MM.1S (cell line): ENCODE measurements around the gene EHMT2.

Source experiments
- DNase-seq: peaks from one replicate; pipeline ENCODE4 v3.0.0-alpha.2; 2015
- H2AFZ ChIP-seq: fragments of 300-600 bp; sonication (generic); 2 replicates; pipeline ENCODE4 v1.6.0; 2016; ENCODE audit warnings: antibody characterized with exemption, low read length
- H3F3A ChIP-seq: fragments of 300-600 bp; sonication (generic); 2 replicates; pipeline ENCODE4 v1.6.1; 2016; ENCODE audit warnings: mild to moderate bottlenecking, antibody characterized with exemption, low read length, moderate library complexity, mixed read lengths; ENCODE audit not compliant: insufficient read depth
- H3K27ac ChIP-seq: fragments of 300-600 bp; sonication (generic); 2 replicates; pipeline ENCODE4 v1.5.1; 2016; ENCODE audit warnings: mild to moderate bottlenecking, low read length
- H3K27me3 ChIP-seq: fragments of 300-600 bp; sonication (generic); replicated peaks from 2 replicates; pipeline ENCODE4 v1.6.0; 2016; ENCODE audit warnings: low read length; ENCODE audit not compliant: insufficient read depth
- H3K36me3 ChIP-seq: fragments of 300-600 bp; sonication (generic); replicated peaks from 2 replicates; pipeline ENCODE4 v1.6.1; 2016; ENCODE audit warnings: mild to moderate bottlenecking, low read length, mixed read lengths; ENCODE audit not compliant: insufficient read depth
- H3K4me1 ChIP-seq: fragments of 300-600 bp; sonication (generic); 2 replicates; pipeline ENCODE4 v1.6.1; 2016; ENCODE audit warnings: low read length, mixed read lengths
- H3K4me2 ChIP-seq: fragments of 300-600 bp; sonication (generic); 2 replicates; pipeline ENCODE4 v1.6.0; 2016; ENCODE audit warnings: low read depth, low read length
- H3K4me3 ChIP-seq: fragments of 300-600 bp; sonication (generic); 2 replicates; pipeline ENCODE4 v1.5.1; 2016; ENCODE audit warnings: low read length, mixed read lengths
- H3K79me2 ChIP-seq: fragments of 300-600 bp; sonication (generic); 2 replicates; pipeline ENCODE4 v1.6.1; 2016; ENCODE audit warnings: mixed run types, low read length, mixed read lengths
- H3K9ac ChIP-seq: fragments of 300-600 bp; sonication (generic); 2 replicates; pipeline ENCODE4 v1.6.1; 2016; ENCODE audit warnings: low read length, mixed read lengths
- H3K9me2 ChIP-seq: fragments of 300-600 bp; sonication (generic); replicated peaks from 2 replicates; pipeline ENCODE4 v1.6.1; 2016; ENCODE audit warnings: mild to moderate bottlenecking, low read length, mixed read lengths; ENCODE audit not compliant: insufficient read depth
- H3K9me3 ChIP-seq: fragments of 300-600 bp; sonication (generic); replicated peaks from 2 replicates; pipeline ENCODE4 v1.6.1; 2016; ENCODE audit warnings: mild to moderate bottlenecking, low read length, mixed read lengths; ENCODE audit not compliant: insufficient read depth
- H4K20me1 ChIP-seq: fragments of 300-600 bp; sonication (generic); 2 replicates; pipeline ENCODE4 v1.6.1; 2016; ENCODE audit warnings: mild to moderate bottlenecking, low read length, moderate library complexity, mixed read lengths; ENCODE audit not compliant: insufficient read depth
- CTCF ChIP-seq: fragments of 300-600 bp; sonication (generic); IDR thresholded peaks from 2 replicates; pipeline ENCODE4 v1.5.1; 2016; ENCODE audit warnings: antibody characterized with exemption, low read length, mixed read lengths
- EZH2 ChIP-seq: fragments of 300-600 bp; sonication (generic); optimal IDR thresholded peaks from 2 replicates; pipeline ENCODE3; 2017; ENCODE audit warnings: low read depth, mild to moderate bottlenecking, antibody characterized with exemption, low read length, mixed read lengths
- EZH2phosphoT487 ChIP-seq: fragments of 300-600 bp; sonication (generic); IDR thresholded peaks from 2 replicates; pipeline ENCODE4 v1.6.1; 2018; ENCODE audit warnings: antibody characterized with exemption, low read length

The EHMT2 gene

GRCh38 chr6:31882344-31882743 is 15.2 kb downstream of the EHMT2 start:
- H3K9me2 ChIP-seq = no peaks in the 10 kb centered on the region
- H3K4me1 ChIP-seq = no peaks in the 10 kb centered on the region
- H2AFZ ChIP-seq = no peak overlapping the region
- H3K79me2 ChIP-seq = no peaks in the 10 kb centered on the region
- H3K4me2 ChIP-seq = no peak overlapping the region
- no peak overlapping the region for H3K27ac ChIP-seq
- no peaks in the 10 kb centered on the region for H3K9me3 ChIP-seq
- H3F3A ChIP-seq = no peaks in the 10 kb centered on the region
- TF ChIP-seq EZH2 = no peak
- no peak overlapping the region for H3K4me3 ChIP-seq
- H3K27me3 ChIP-seq = no peaks in the 10 kb centered on the region
- no peak overlapping the region for H3K9ac ChIP-seq
- DNase-seq = no peak
- no peaks in the 10 kb centered on the region for H4K20me1 ChIP-seq
- H3K36me3 ChIP-seq = no peaks in the 10 kb centered on the region

- H3K79me2 ChIP-seq = no peaks in the 10 kb centered on the region
- no peak overlapping the region for H3K27ac ChIP-seq
- no peak overlapping the region for H3K4me3 ChIP-seq
- H3K36me3 ChIP-seq = no peaks in the 10 kb centered on the region
- no peaks in the 10 kb centered on the region for H4K20me1 ChIP-seq
- no peak overlapping the region for H3K4me2 ChIP-seq
- H3F3A ChIP-seq = no peaks in the 10 kb centered on the region
- no peak overlapping the region for H2AFZ ChIP-seq
- no peak for TF ChIP-seq EZH2phosphoT487
- no peak for TF ChIP-seq EZH2
- TF ChIP-seq CTCF = no peak
- no peaks in the 10 kb centered on the region for H3K27me3 ChIP-seq
- no peaks in the 10 kb centered on the region for H3K4me1 ChIP-seq
- H3K9me2 ChIP-seq = no peaks in the 10 kb centered on the region
- H3K9me3 ChIP-seq = no peaks in the 10 kb centered on the region
- no peak overlapping the region for H3K9ac ChIP-seq
- DNase-seq = no peak
Observed at GRCh38 chr6:31881136-31881859, 16.2 kb downstream of the EHMT2 start.

GRCh38 chr6:31880616-31881015 is 16.9 kb downstream of the EHMT2 start:
- no peaks in the 10 kb centered on the region for H3K9me3 ChIP-seq
- H3F3A ChIP-seq = no peaks in the 10 kb centered on the region
- no peaks in the 10 kb centered on the region for H3K79me2 ChIP-seq
- H3K27ac ChIP-seq = no peak overlapping the region
- no peaks in the 10 kb centered on the region for H3K36me3 ChIP-seq
- no peak for TF ChIP-seq EZH2
- TF ChIP-seq CTCF = no peak
- TF ChIP-seq EZH2phosphoT487 = no peak
- DNase-seq = no peak
- H3K27me3 ChIP-seq = no peaks in the 10 kb centered on the region
- no peaks in the 10 kb centered on the region for H3K9me2 ChIP-seq
- H3K4me2 ChIP-seq = no peak overlapping the region
- no peak overlapping the region for H2AFZ ChIP-seq
- H3K4me3 ChIP-seq = no peak overlapping the region
- no peaks in the 10 kb centered on the region for H4K20me1 ChIP-seq
- H3K9ac ChIP-seq = no peak overlapping the region
- no peaks in the 10 kb centered on the region for H3K4me1 ChIP-seq

- Histone ChIP-seq H3K36me3 (no peaks in the 10 kb centered on the region), H3K27me3 (no peaks in the 10 kb centered on the region), H3K79me2 (no peaks in the 10 kb centered on the region), H3K4me3 (no peak overlapping the region), H3K27ac (no peak overlapping the region), H4K20me1 (no peaks in the 10 kb centered on the region), H3K9ac (no peak overlapping the region), H2AFZ (no peak overlapping the region), H3K4me2 (no peak overlapping the region), H3F3A (no peaks in the 10 kb centered on the region), H3K9me2 (no peaks in the 10 kb centered on the region), H3K4me1 (no peaks in the 10 kb centered on the region), H3K9me3 (no peaks in the 10 kb centered on the region)
- TF ChIP-seq CTCF (no peak), EZH2phosphoT487 (no peak), EZH2 (no peak)
- no peak for DNase-seq
Observed at GRCh38 chr6:31879901-31880300, 17.6 kb downstream of the EHMT2 start.
